Activated T-cell treated with anti-CD3 and anti-CD28 coated beads, Interleukin-2, amount 50 U/mL, for 24 hours (primary cell): ENCODE data around the gene DCHS1.

Experiments
- DNase-seq: peaks from one replicate; pipeline ENCODE4 v3.0.0-alpha.2; 2020
- H3K27ac Mint-ChIP-seq: 2 replicates; pipeline ENCODE4 v1.8.0; 2020; ENCODE audit warnings: mild to moderate bottlenecking, mixed read lengths
- H3K27me3 Mint-ChIP-seq: 2 replicates; pipeline ENCODE4 v1.8.0; 2020; ENCODE audit warnings: mixed read lengths
- H3K36me3 Mint-ChIP-seq: 2 replicates; pipeline ENCODE4 v1.8.0; 2020; ENCODE audit warnings: low read depth, mixed read lengths
- H3K4me1 Mint-ChIP-seq: 2 replicates; pipeline ENCODE4 v1.8.0; 2020; ENCODE audit warnings: low read depth, mixed read lengths
- H3K4me3 Mint-ChIP-seq: 2 replicates; pipeline ENCODE4 v1.8.0; 2020; ENCODE audit warnings: mild to moderate bottlenecking, moderate library complexity, mixed read lengths
- H3K9me3 Mint-ChIP-seq: 2 replicates; pipeline ENCODE4 v1.8.0; 2020; ENCODE audit warnings: mixed read lengths

DCHS1 gene

GRCh38 chr11:6632116-6633073 is 23.2 kb downstream of the DCHS1 start:
- no peak for DNase-seq
- H3K27me3 Mint-ChIP-seq, result no peaks in the 10 kb centered on the region
- H3K4me3 Mint-ChIP-seq, result no peak overlapping the region
- peaks cover 13% of the 10 kb centered on the region for H3K4me1 Mint-ChIP-seq
- no peaks in the 10 kb centered on the region for H3K9me3 Mint-ChIP-seq
- H3K36me3 Mint-ChIP-seq, result no peaks in the 10 kb centered on the region
- no peak overlapping the region for H3K27ac Mint-ChIP-seq

- DNase-seq, result no peak
- Mint-ChIP-seq H3K36me3 (no peaks in the 10 kb centered on the region), H3K9me3 (no peaks in the 10 kb centered on the region), H3K4me1 (peaks cover 20% of the 10 kb centered on the region), H3K27me3 (no peaks in the 10 kb centered on the region), H3K27ac (peak overlapping the region; percentile 3), H3K4me3 (no peak overlapping the region)
Measured at GRCh38 chr11:6631361-6631890, 24.2 kb downstream of the DCHS1 start.

- H3K27ac Mint-ChIP-seq, result no peak overlapping the region
Measured at GRCh38 chr11:6630632-6631291, 24.8 kb downstream of the DCHS1 start.

GRCh38 chr11:6629892-6630631 is 25.5 kb downstream of the DCHS1 start:
- Mint-ChIP-seq H3K4me3 (no peak overlapping the region), H3K27me3 (no peaks in the 10 kb centered on the region), H3K36me3 (no peaks in the 10 kb centered on the region), H3K9me3 (no peaks in the 10 kb centered on the region), H3K4me1 (peaks cover 20% of the 10 kb centered on the region), H3K27ac (no peak overlapping the region)
- no peak for DNase-seq

More at GRCh38 chr11:6630632-6631291, 24.8 kb downstream of the DCHS1 start:
- Mint-ChIP-seq H3K9me3 (no peaks in the 10 kb centered on the region), H3K36me3 (no peaks in the 10 kb centered on the region), H3K27me3 (no peaks in the 10 kb centered on the region), H3K4me3 (no peak overlapping the region), H3K4me1 (peaks cover 20% of the 10 kb centered on the region)
- DNase-seq, result no peak

- no peak for DNase-seq
- peaks cover 20% of the 10 kb centered on the region for H3K4me1 Mint-ChIP-seq
- H3K9me3 Mint-ChIP-seq, result no peaks in the 10 kb centered on the region
- no peak overlapping the region for H3K4me3 Mint-ChIP-seq
- H3K36me3 Mint-ChIP-seq, result no peaks in the 10 kb centered on the region
- H3K27ac Mint-ChIP-seq, result no peak overlapping the region
- no peaks in the 10 kb centered on the region for H3K27me3 Mint-ChIP-seq
Measured at GRCh38 chr11:6629573-6629891, 26.1 kb downstream of the DCHS1 start.

- H3K36me3 Mint-ChIP-seq, result no peaks in the 10 kb centered on the region
- H3K4me1 Mint-ChIP-seq, result peaks cover 20% of the 10 kb centered on the region
- H3K27me3 Mint-ChIP-seq, result no peaks in the 10 kb centered on the region
- DNase-seq, result no peak
- H3K9me3 Mint-ChIP-seq, result no peaks in the 10 kb centered on the region
- no peak overlapping the region for H3K4me3 Mint-ChIP-seq
- no peak overlapping the region for H3K27ac Mint-ChIP-seq
Measured at GRCh38 chr11:6628526-6628925, 27.1 kb downstream of the DCHS1 start.

- no peaks in the 10 kb centered on the region for H3K27me3 Mint-ChIP-seq
- H3K27ac Mint-ChIP-seq, result no peak overlapping the region
- H3K36me3 Mint-ChIP-seq, result no peaks in the 10 kb centered on the region
- peaks cover 20% of the 10 kb centered on the region for H3K4me1 Mint-ChIP-seq
- H3K9me3 Mint-ChIP-seq, result no peaks in the 10 kb centered on the region
- no peak overlapping the region for H3K4me3 Mint-ChIP-seq
- no peak for DNase-seq
Measured at GRCh38 chr11:6627762-6628241, 27.8 kb downstream of the DCHS1 start.

- H3K27ac Mint-ChIP-seq, result no peak overlapping the region
- no peaks in the 10 kb centered on the region for H3K27me3 Mint-ChIP-seq
- no peak overlapping the region for H3K4me3 Mint-ChIP-seq
- no peaks in the 10 kb centered on the region for H3K9me3 Mint-ChIP-seq
- no peak for DNase-seq
- H3K36me3 Mint-ChIP-seq, result no peaks in the 10 kb centered on the region
- peaks cover 16% of the 10 kb centered on the region for H3K4me1 Mint-ChIP-seq
Measured at GRCh38 chr11:6626971-6627761, 28.4 kb downstream of the DCHS1 start.

GRCh38 chr11:6625832-6626420 is 29.7 kb downstream of the DCHS1 start:
- Mint-ChIP-seq H3K9me3 (no peaks in the 10 kb centered on the region), H3K4me3 (no peak overlapping the region), H3K36me3 (no peaks in the 10 kb centered on the region), H3K4me1 (peaks cover 16% of the 10 kb centered on the region), H3K27ac (no peak overlapping the region), H3K27me3 (no peaks in the 10 kb centered on the region)
- no peak for DNase-seq

GRCh38 chr11:6625156-6625831 is 30.3 kb downstream of the DCHS1 start:
- no peak overlapping the region for H3K4me3 Mint-ChIP-seq
- H3K27ac Mint-ChIP-seq, result no peak overlapping the region
- no peaks in the 10 kb centered on the region for H3K27me3 Mint-ChIP-seq
- H3K9me3 Mint-ChIP-seq, result no peaks in the 10 kb centered on the region
- no peak for DNase-seq
- peaks cover 16% of the 10 kb centered on the region for H3K4me1 Mint-ChIP-seq
- H3K36me3 Mint-ChIP-seq, result no peaks in the 10 kb centered on the region

GRCh38 chr11:6623391-6624363 is 31.9 kb downstream of the DCHS1 start:
- H3K27me3 Mint-ChIP-seq, result no peaks in the 10 kb centered on the region
- no peak overlapping the region for H3K27ac Mint-ChIP-seq
- no peak for DNase-seq
- no peaks in the 10 kb centered on the region for H3K36me3 Mint-ChIP-seq
- H3K9me3 Mint-ChIP-seq, result no peaks in the 10 kb centered on the region
- H3K4me1 Mint-ChIP-seq, result peaks cover 16% of the 10 kb centered on the region
- no peak overlapping the region for H3K4me3 Mint-ChIP-seq
